ENCODE results near the gene PPP4R3B. TPM values are rescaled to one million over a fixed set of nuclear protein-coding genes. Genes with fewer than 3 reads are reported as not detected.

Gene PPP4R3B
- total and polyA plus RNA-seq, 2 of the 8 experiments (the other 6 are each of a cell fraction or from before 2014, with no cell fraction given) = 8.5 to 39.1 TPM

DNA sequence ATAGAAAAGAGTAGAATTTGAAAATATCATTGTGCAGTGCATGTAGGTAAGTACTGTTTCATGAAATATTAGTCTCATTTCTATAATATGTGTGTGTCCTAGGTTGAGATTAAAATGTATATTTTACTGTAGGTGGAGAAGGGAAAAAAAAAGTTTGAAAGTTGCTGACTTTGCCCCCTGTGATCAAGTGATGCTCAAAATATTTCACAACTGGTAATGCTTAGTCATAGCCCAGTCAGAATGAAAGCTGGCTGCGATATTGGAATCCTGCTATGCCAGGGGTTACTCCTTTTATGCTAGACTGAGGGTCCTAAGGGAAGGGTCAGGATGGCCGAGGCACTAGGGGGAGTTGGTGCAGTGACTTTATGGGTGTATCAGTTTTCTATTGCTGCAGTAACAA is 117.4 kb downstream of the PPP4R3B start (continued):
- TF ChIP-seq BACH1 (IDR thresholded peaks at IDR 0.05; ENCODE audit: low read length) = no peak
- no peak for TF ChIP-seq TAF7 (optimal IDR thresholded peaks at IDR 0.05; ENCODE audit: borderline replicate concordance, low read depth, low read length)
- no peak for TF ChIP-seq FOSL1 (IDR thresholded peaks at IDR 0.05; ENCODE audit: insufficient read depth, low read depth, low read length)
